ENCODE measurements around the gene AMFR. TPM values are rescaled to one million over a fixed set of nuclear protein-coding genes. Genes with fewer than 3 reads are reported as not detected.

The AMFR gene
- total RNA-seq, 1 experiment from 2014 or later, result 31.7 TPM

- no peak for TF ChIP-seq ZNF281 (CRISPR knock-in tag; IDR thresholded peaks at IDR 0.05)
Observed at GRCh38 chr16:56350491-56351405, 74.6 kb downstream of the AMFR start (continued).

GRCh38 chr16:56349711-56350161 is 75.6 kb downstream of the AMFR start:
- Mint-ChIP-seq H3K27me3 (ENCODE audit: low read depth) (no peaks in the 10 kb centered on the region), H3K36me3 (no peaks in the 10 kb centered on the region), H3K9me3 (no peaks in the 10 kb centered on the region), H3K4me3 (no peak overlapping the region), H3K27ac (no peak overlapping the region), H3K4me1 (no peaks in the 10 kb centered on the region)
- TF ChIP-seq NFYB (CRISPR knock-in tag; conservative IDR thresholded peaks at IDR 0.05; ENCODE audit: low read depth) (no peak), ZBTB43 (CRISPR knock-in tag; IDR thresholded peaks at IDR 0.05) (no peak), FOXP4 (CRISPR knock-in tag; IDR thresholded peaks at IDR 0.05) (no peak), ZNF263 (CRISPR knock-in tag; IDR thresholded peaks at IDR 0.05; ENCODE audit: low read depth) (no peak), SMAD3 (CRISPR knock-in tag; IDR thresholded peaks at IDR 0.05; ENCODE audit: borderline replicate concordance) (no peak), KAT7 (CRISPR knock-in tag; IDR thresholded peaks at IDR 0.05; ENCODE audit: borderline replicate concordance) (no peak), OVOL2 (CRISPR knock-in tag; IDR thresholded peaks at IDR 0.05; ENCODE audit: borderline replicate concordance) (no peak), ARID4B (CRISPR knock-in tag; IDR thresholded peaks at IDR 0.05; ENCODE audit: borderline replicate concordance) (no peak), ESRRA (CRISPR knock-in tag; IDR thresholded peaks at IDR 0.05; ENCODE audit: borderline replicate concordance) (no peak), E2F5 (CRISPR knock-in tag; IDR thresholded peaks at IDR 0.05) (no peak), ZNF121 (CRISPR knock-in tag; IDR thresholded peaks at IDR 0.05) (no peak), NFATC4 (CRISPR knock-in tag; IDR thresholded peaks at IDR 0.05) (no peak), ZNF317 (CRISPR knock-in tag; IDR thresholded peaks at IDR 0.05; ENCODE audit: borderline replicate concordance, low read depth) (no peak), AR (CRISPR knock-in tag; IDR thresholded peaks at IDR 0.05) (no peak), NR3C1 (CRISPR knock-in tag; conservative IDR thresholded peaks at IDR 0.05; ENCODE audit: low read depth) (no peak)
- CTCF ChIA-PET, result interaction anchor here (1.5 kb wide), 1 partner anchor 32 kb away, joined by 4 read pairs; no protein-coding TSS in a partner anchor
- ATAC-seq, result no peak
- POLR2A ChIA-PET, result no interaction called here
- no peak for DNase-seq (ENCODE audit: low spot score)

Data from WTC11 (cell line).